ENCODE results near the gene NCSTN. TPM values are rescaled to one million over a fixed set of nuclear protein-coding genes. Genes with fewer than 3 reads are reported as not detected.
A peak's percentile ranks its signal among the peaks of the same experiment; 100 is the strongest.

Gene NCSTN
- total RNA-seq, 1 donor from 2014 or later, result 83.1 TPM

GRCh38 chr1:160352555-160352954 is 9.4 kb downstream of the NCSTN start:
- Mint-ChIP-seq H3K27ac (ENCODE audit: unreplicated experiment) (no peak overlapping the region), H3K4me1 (no peaks in the 10 kb centered on the region), H3K36me3 (ENCODE audit: low read depth) (peaks cover 13% of the 10 kb centered on the region), H3K9me3 (no peaks in the 10 kb centered on the region), H3K4me3 (no peak overlapping the region), H3K27me3 (ENCODE audit: low read depth) (no peaks in the 10 kb centered on the region)
- TF ChIP-seq CTCF (conservative IDR thresholded peaks at IDR 0.05), result no peak
- DNase-seq (ENCODE audit: low read depth, low spot score), result no peak

- no peaks in the 10 kb centered on the region for H3K4me1 Mint-ChIP-seq
- no peak for TF ChIP-seq CTCF (conservative IDR thresholded peaks at IDR 0.05)
- peaks cover 20% of the 10 kb centered on the region for H3K36me3 Mint-ChIP-seq (ENCODE audit: low read depth)
- H3K27me3 Mint-ChIP-seq (ENCODE audit: low read depth), result no peaks in the 10 kb centered on the region
- no peak overlapping the region for H3K4me3 Mint-ChIP-seq
- DNase-seq (ENCODE audit: low read depth, low spot score), result no peak
- no peaks in the 10 kb centered on the region for H3K9me3 Mint-ChIP-seq
- H3K27ac Mint-ChIP-seq (ENCODE audit: unreplicated experiment), result no peak overlapping the region
Observed at GRCh38 chr1:160353223-160353622, 10.0 kb downstream of the NCSTN start.

GRCh38 chr1:160354388-160354985 is 11.3 kb downstream of the NCSTN start:
- TF ChIP-seq CTCF (conservative IDR thresholded peaks at IDR 0.05), result peak; percentile 66
- no peaks in the 10 kb centered on the region for H3K9me3 Mint-ChIP-seq

GRCh38 chr1:160357286-160358002 is 14.3 kb downstream of the NCSTN start:
- Mint-ChIP-seq H3K9me3 (no peaks in the 10 kb centered on the region), H3K4me3 (no peak overlapping the region), H3K27ac (ENCODE audit: unreplicated experiment) (no peak overlapping the region), H3K36me3 (ENCODE audit: low read depth) (peaks cover 27% of the 10 kb centered on the region), H3K27me3 (ENCODE audit: low read depth) (no peaks in the 10 kb centered on the region), H3K4me1 (peaks cover 20% of the 10 kb centered on the region)
- no peak for DNase-seq (ENCODE audit: low read depth, low spot score)
- no peak for TF ChIP-seq CTCF (conservative IDR thresholded peaks at IDR 0.05)

More at GRCh38 chr1:160354388-160354985, 11.3 kb downstream of the NCSTN start:
- H3K27me3 Mint-ChIP-seq (ENCODE audit: low read depth), result no peaks in the 10 kb centered on the region
- peak; percentile 32 for DNase-seq (ENCODE audit: low read depth, low spot score)
- no peaks in the 10 kb centered on the region for H3K4me1 Mint-ChIP-seq
- peaks cover 25% of the 10 kb centered on the region for H3K36me3 Mint-ChIP-seq (ENCODE audit: low read depth)
- H3K27ac Mint-ChIP-seq (ENCODE audit: unreplicated experiment), result no peak overlapping the region
- H3K4me3 Mint-ChIP-seq, result no peak overlapping the region

- Mint-ChIP-seq H3K9me3 (no peaks in the 10 kb centered on the region), H3K36me3 (ENCODE audit: low read depth) (peaks cover 27% of the 10 kb centered on the region), H3K4me1 (peaks cover 26% of the 10 kb centered on the region), H3K27ac (ENCODE audit: unreplicated experiment) (peak overlapping the region; percentile 72), H3K27me3 (ENCODE audit: low read depth) (no peaks in the 10 kb centered on the region), H3K4me3 (no peak overlapping the region)
- no peak for DNase-seq (ENCODE audit: low read depth, low spot score)
- TF ChIP-seq CTCF (conservative IDR thresholded peaks at IDR 0.05), result no peak
Observed at GRCh38 chr1:160358073-160358472, 14.9 kb downstream of the NCSTN start.

Data from neural crest cell (in vitro differentiated cells).